GM23338 (cell line): Measurements from ENCODE around the gene MYO1A. TPM values are rescaled to one million over a fixed set of nuclear protein-coding genes. Genes with fewer than 3 reads are reported as not detected.

Experiments used
- ATAC-seq: fragments of 200-7000 bp; cut with Tn5 transposase; 3 replicates; pipeline ENCODE4 v1.9.1; 2020
- DNase-seq: peaks from one replicate; pipeline ENCODE4 v3.0.0-alpha.2; 2015; ENCODE audit warnings: low spot score
- H2AFZ ChIP-seq: fragments of 200-600 bp; sonication (generic); 2 replicates; pipeline ENCODE4 v1.8.0; 2016; ENCODE audit warnings: antibody characterized with exemption, mild to moderate bottlenecking, moderate library complexity
- H3F3A ChIP-seq: fragments of 200-600 bp; sonication (generic); replicated peaks from 2 replicates; pipeline ENCODE4 v1.8.0; 2017; ENCODE audit warnings: antibody characterized with exemption, mixed run types, low read depth
- H3K27ac ChIP-seq: fragments of 200-600 bp; sonication (generic); 2 replicates; pipeline ENCODE4 v1.6.1; 2016; ENCODE audit warnings: low read depth
- H3K27me3 ChIP-seq: fragments of 200-600 bp; sonication (generic); 2 replicates; pipeline ENCODE4 v1.8.0; 2016; ENCODE audit warnings: mild to moderate bottlenecking, mixed run types, moderate library complexity; ENCODE audit not compliant: insufficient read depth
- H3K36me3 ChIP-seq: fragments of 200-600 bp; sonication (generic); 2 replicates; pipeline ENCODE4 v1.8.0; 2016; ENCODE audit warnings: mild to moderate bottlenecking; ENCODE audit not compliant: insufficient read depth
- H3K4me1 ChIP-seq: fragments of 200-600 bp; sonication (generic); 2 replicates; pipeline ENCODE4 v1.8.0; 2016; ENCODE audit warnings: mild to moderate bottlenecking, moderate library complexity; ENCODE audit not compliant: insufficient read depth
- H3K4me2 ChIP-seq: fragments of 200-600 bp; sonication (generic); 2 replicates; pipeline ENCODE4 v1.7.1; 2017; ENCODE audit warnings: mixed run types
- H3K4me3 ChIP-seq: fragments of 200-600 bp; sonication (generic); 2 replicates; pipeline ENCODE4 v1.6.1; 2016; ENCODE audit warnings: mixed run types
- H3K79me2 ChIP-seq: fragments of 200-600 bp; sonication (generic); replicated peaks from 2 replicates; pipeline ENCODE4 v1.8.0; 2017; ENCODE audit warnings: mild to moderate bottlenecking; ENCODE audit not compliant: insufficient read depth
- H3K9me2 ChIP-seq: fragments of 200-600 bp; sonication (generic); 2 replicates; pipeline ENCODE4 v1.8.0; 2017; ENCODE audit not compliant: insufficient read depth
- H4K20me1 ChIP-seq: fragments of 200-600 bp; sonication (generic); replicated peaks from 2 replicates; pipeline ENCODE4 v1.8.0; 2017; ENCODE audit warnings: mild to moderate bottlenecking; ENCODE audit not compliant: insufficient read depth
- H3K27ac Mint-ChIP-seq: 2 replicates; pipeline ENCODE4 v1.8.0; 2020; ENCODE audit warnings: inconsistent platforms, mild to moderate bottlenecking, moderate library complexity, mixed read lengths
- H3K27me3 Mint-ChIP-seq: 3 replicates; pipeline ENCODE4 v1.8.0; 2022; ENCODE audit warnings: low read depth, mild to moderate bottlenecking, moderate library complexity, mixed read lengths, inconsistent platforms; ENCODE audit not compliant: insufficient read depth, poor library complexity
- H3K36me3 Mint-ChIP-seq: 3 replicates; pipeline ENCODE4 v1.8.0; 2021; ENCODE audit warnings: low read depth, mild to moderate bottlenecking, inconsistent platforms, moderate library complexity, mixed read lengths
- H3K4me1 Mint-ChIP-seq: 3 replicates; pipeline ENCODE4 v1.8.0; 2020; ENCODE audit warnings: mild to moderate bottlenecking, inconsistent platforms, mixed read lengths
- H3K4me3 Mint-ChIP-seq: 3 replicates; pipeline ENCODE4 v1.8.0; 2021; ENCODE audit warnings: moderate library complexity, mild to moderate bottlenecking, inconsistent platforms, mixed read lengths
- H3K9me3 Mint-ChIP-seq: 3 replicates; pipeline ENCODE4 v1.8.0; 2020; ENCODE audit warnings: moderate library complexity, mild to moderate bottlenecking, inconsistent platforms, mixed read lengths
- CREB1 ChIP-seq: fragments of 250-450 bp; sonication (Bioruptor Pico); IDR thresholded peaks from 2 replicates; pipeline ENCODE4 v1.5.0; 2020; ENCODE audit warnings: low read depth, mild to moderate bottlenecking, moderate library complexity
- CTCF ChIP-seq, 2 experiments: fragments of 200-600 bp in 1 of 2; sonication (generic) in 1 of 2; conservative IDR thresholded peaks; 2 replicates each; pipeline versions ENCODE4 v1.5.1 to v1.6.1; 2016 to 2017; ENCODE audit warnings: antibody characterized with exemption in 2 of 2, low read depth in 2 of 2, mild to moderate bottlenecking in 2 of 2, moderate library complexity in 1 of 2
- ETS1 ChIP-seq: IDR thresholded peaks from 2 replicates; pipeline ENCODE4 v1.6.1; 2016; ENCODE audit warnings: antibody characterized with exemption
- NANOG ChIP-seq: IDR thresholded peaks from 2 replicates; pipeline ENCODE4 v1.6.1; 2016; ENCODE audit warnings: antibody characterized with exemption, borderline replicate concordance
- POLR2AphosphoS5 ChIP-seq: IDR thresholded peaks from 2 replicates; pipeline ENCODE4 v1.6.1; 2016; ENCODE audit warnings: antibody characterized with exemption, low read depth
- REST ChIP-seq: IDR thresholded peaks from one replicate; pipeline ENCODE4 v1.6.1; 2018; ENCODE audit warnings: antibody characterized with exemption; ENCODE audit not compliant: unreplicated experiment
- ZNF114 ChIP-seq: fragments of 250-450 bp; sonication (Bioruptor Pico); IDR thresholded peaks from 2 replicates; pipeline ENCODE4 v1.5.0; 2020; ENCODE audit warnings: mild to moderate bottlenecking, moderate library complexity
- ZNF331 ChIP-seq: fragments of 250-450 bp; sonication (Bioruptor Pico); IDR thresholded peaks from 2 replicates; pipeline ENCODE4 v1.5.0; 2020; ENCODE audit warnings: low read depth, mild to moderate bottlenecking, moderate library complexity
- polyA plus RNA-seq: library from polyadenylated mRNA; unstranded; fragments of >200 nt; fragmentation: Nextera tagmentation; extraction: Ambion mirVana; gene quantifications from 2 replicates; pipeline ENCODE4 v1.2.1, GENCODE V29; 2016
- total RNA-seq: library from RNA; depleted of rRNA; stranded (reverse); fragments of >200 nt; shearing (Covaris generic); gene quantifications from 2 replicates; pipeline ENCODE4 v1.2.3, GENCODE V29; 2014

The MYO1A gene
- total and polyA plus RNA-seq, 2 experiments from 2014 or later, result not detected

GRCh38 chr12:57039016-57039798 lies 10.7 kb downstream of the MYO1A start:
- ATAC-seq, result no peak
- no peaks in the 10 kb centered on the region for H4K20me1 ChIP-seq
- no peak overlapping the region for H3K4me3 ChIP-seq
- no peaks in the 10 kb centered on the region for H3K9me3 Mint-ChIP-seq
- no peak for TF ChIP-seq REST
- TF ChIP-seq CREB1 (CRISPR knock-in tag), result no peak
- TF ChIP-seq CTCF (conservative IDR thresholded peaks at IDR 0.05; ENCODE audit: low read depth in 2 of 2), result no peak
- peaks cover 5% of the 10 kb centered on the region for H3K27me3 Mint-ChIP-seq
- no peak overlapping the region for H3K27ac ChIP-seq
- no peak for DNase-seq
- no peaks in the 10 kb centered on the region for H3K27me3 ChIP-seq
- peaks cover 5% of the 10 kb centered on the region for H3K4me1 Mint-ChIP-seq
- H3K79me2 ChIP-seq, result no peaks in the 10 kb centered on the region
- no peak overlapping the region for H3K27ac Mint-ChIP-seq
- H3F3A ChIP-seq, result no peaks in the 10 kb centered on the region
- no peaks in the 10 kb centered on the region for H3K36me3 ChIP-seq
- no peaks in the 10 kb centered on the region for H3K4me1 ChIP-seq
- no peak overlapping the region for H2AFZ ChIP-seq
- H3K4me3 Mint-ChIP-seq, result no peak overlapping the region
- no peak overlapping the region for H3K4me2 ChIP-seq
- peaks cover 10% of the 10 kb centered on the region; the same call in 1 of the 2 replicates for H3K9me2 ChIP-seq
- no peaks in the 10 kb centered on the region for H3K36me3 Mint-ChIP-seq

- ATAC-seq, result peak; percentile 27; the same call in 1 of the 3 replicates
- Histone ChIP-seq H4K20me1 (no peaks in the 10 kb centered on the region), H2AFZ (no peak overlapping the region)
- no peak for TF ChIP-seq ZNF331 (CRISPR knock-in tag)
- TF ChIP-seq REST, result no peak
- TF ChIP-seq NANOG, result no peak
- TF ChIP-seq POLR2AphosphoS5, result no peak
- no peak for TF ChIP-seq ZNF114
- no peak for TF ChIP-seq CREB1 (CRISPR knock-in tag)
- no peak for TF ChIP-seq ETS1
These were observed 12.7 kb downstream of the MYO1A start for GRCh38 chr12:57037264-57037663.

More at GRCh38 chr12:57037264-57037663, 12.7 kb downstream of the MYO1A start:
- no peaks in the 10 kb centered on the region for H3K9me3 Mint-ChIP-seq
- Histone ChIP-seq H3K79me2 (no peaks in the 10 kb centered on the region), H3K4me2 (no peak overlapping the region), H3K9me2 (peaks cover 10% of the 10 kb centered on the region; the same call in 1 of the 2 replicates), H3K4me1 (no peaks in the 10 kb centered on the region), H3K4me3 (no peak overlapping the region), H3K27ac (no peak overlapping the region), H3K27me3 (no peaks in the 10 kb centered on the region), H3K36me3 (no peaks in the 10 kb centered on the region), H3F3A (no peaks in the 10 kb centered on the region)
- H3K4me1 Mint-ChIP-seq, result peaks cover 5% of the 10 kb centered on the region
- DNase-seq, result no peak
- H3K27me3 Mint-ChIP-seq, result peaks cover 3% of the 10 kb centered on the region
- H3K36me3 Mint-ChIP-seq, result no peaks in the 10 kb centered on the region
- no peak overlapping the region for H3K27ac Mint-ChIP-seq
- no peak overlapping the region for H3K4me3 Mint-ChIP-seq
